CMK (cell line): ENCODE data around the gene PRPF39.
"Not testable (repeated sequence)": the region's sequence is repeated elsewhere in the genome, so short reads cannot be mapped to it uniquely, and the experiment has no call there.

Source experiments
- DNase-seq: peaks from one replicate; pipeline ENCODE4 v3.0.0-alpha.2; 2010; ENCODE audit warnings: low read depth

The PRPF39 gene

DNA sequence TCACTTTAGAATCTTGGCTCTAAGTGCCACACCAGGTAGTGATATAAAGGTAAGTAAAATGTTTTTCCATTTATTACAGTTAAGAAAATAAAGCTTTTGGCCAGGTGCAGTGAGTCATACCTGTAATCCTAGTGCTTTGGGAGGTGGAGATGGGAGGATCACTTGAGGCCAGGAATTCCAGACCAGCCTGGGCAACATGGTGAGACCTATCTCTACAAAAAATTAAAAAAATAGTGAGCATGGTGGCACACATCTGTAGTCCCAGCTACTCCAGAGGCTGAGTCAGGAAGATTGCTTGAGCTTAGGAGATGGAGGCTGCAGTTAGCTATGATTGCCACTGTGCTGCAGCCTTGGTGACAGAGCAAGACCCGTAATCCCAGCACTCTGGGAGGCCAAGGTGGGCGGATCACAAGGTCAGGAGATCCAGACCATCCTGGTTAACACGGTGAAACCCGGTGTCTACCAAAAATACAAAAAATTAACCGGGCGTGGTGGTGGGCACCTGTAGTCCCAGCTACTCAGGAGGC lies 56.8 kb downstream of the PRPF39 start:
- DNase-seq: no peak

DNA sequence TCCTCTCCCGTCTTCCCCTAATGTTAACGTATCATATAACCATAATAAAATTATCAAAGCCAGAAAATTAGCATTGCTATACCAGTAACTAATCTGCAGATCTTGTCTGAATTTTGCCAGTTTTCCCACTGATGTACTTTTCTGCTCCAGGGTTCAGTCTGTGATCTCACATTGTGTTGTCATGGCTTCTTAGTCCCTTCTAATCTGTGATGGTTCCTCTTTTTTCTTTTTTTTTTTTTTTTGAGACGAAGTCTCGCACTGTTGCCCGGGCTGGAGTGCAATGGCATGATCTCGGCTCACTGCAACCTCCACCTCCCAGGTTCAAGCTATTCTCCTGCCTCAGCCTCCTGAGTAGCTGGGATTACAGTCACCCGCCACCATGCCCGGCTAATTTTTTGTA lies 58.2 kb downstream of the PRPF39 start:
- DNase-seq: not testable (repeated sequence)

DNA sequence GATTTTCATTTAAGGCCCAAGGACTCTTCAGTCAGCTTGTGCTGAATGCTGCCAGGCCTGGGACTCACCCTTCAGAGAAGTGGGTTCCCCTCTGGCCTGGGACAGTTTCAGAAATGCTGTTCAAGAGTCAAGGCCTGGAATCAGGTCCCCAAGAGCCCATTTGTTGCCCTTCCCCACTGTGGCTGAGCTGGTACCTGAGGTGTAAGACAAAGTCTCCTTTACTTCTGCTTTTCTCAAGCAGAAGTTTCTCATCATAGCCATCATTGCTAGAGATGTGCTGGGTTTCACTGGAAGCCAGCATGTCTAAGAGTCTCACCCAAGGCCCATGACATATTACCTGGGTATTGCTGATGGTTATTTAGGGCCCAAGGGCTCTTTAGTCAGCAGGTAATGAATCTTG lies 60.7 kb downstream of the PRPF39 start:
- no peak for DNase-seq

DNA sequence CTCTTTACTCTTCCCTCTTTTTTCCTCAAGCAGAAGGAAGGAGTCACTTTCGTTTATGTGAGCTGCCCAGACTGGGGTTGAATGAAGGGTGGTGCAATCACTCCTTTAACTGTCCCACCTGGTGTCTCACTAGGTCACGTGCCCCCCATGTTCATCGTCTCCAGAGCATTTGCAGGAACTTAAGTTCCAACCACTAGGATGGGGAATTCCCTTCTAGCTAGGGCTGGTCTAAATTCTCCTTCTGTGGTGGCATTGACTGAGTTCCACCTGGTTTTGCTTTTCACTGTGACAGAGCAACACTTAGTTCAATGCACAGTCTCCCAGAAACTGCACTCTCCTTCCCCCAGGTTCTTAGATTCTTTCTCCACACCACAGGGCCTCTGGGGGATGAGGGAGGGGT lies 61.3 kb downstream of the PRPF39 start:
- DNase-seq: no peak

DNA sequence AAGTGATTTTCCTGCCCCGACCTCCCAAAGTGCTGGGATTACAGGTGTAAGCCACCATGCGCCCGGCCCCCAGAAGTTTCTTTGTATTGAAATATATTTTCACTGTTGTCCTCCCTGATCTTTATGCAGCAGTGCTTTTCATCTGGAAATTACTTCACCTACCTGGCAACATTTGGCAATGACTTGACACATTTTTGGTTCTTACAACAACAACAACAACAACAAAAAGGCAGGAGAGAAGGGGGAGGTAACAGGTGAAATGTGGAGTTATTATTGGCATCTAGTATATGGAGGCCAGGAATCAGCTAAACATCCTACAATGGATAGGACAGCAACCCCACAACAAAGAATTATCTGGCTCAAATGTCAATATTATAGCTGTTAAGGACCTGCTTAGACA lies 65.7 kb downstream of the PRPF39 start:
- no peak for DNase-seq

DNA sequence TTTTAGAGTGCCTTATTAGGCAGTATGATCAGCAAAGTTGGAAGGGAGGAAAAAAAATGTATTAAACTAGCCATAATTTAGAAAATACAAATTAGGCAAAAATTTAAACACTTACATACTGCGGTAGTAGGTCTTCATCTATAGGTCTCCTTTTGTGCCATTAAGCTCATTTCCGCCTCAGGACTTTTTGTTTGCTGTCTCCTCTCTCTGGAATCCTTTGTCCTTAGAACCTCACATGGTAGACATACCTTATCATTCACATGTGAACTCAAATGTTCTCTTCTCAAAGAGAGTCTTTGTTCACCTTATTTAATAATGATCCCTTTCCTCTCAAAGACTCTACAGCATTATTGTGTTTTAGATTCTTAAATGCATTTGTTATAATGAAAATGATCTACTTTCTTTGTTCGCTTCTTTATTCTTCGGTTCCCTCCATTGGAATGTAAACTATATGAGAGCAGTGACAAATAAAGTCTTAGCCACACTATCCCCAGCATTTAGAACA lies 66.5 kb downstream of the PRPF39 start:
- DNase-seq: no peak

DNA sequence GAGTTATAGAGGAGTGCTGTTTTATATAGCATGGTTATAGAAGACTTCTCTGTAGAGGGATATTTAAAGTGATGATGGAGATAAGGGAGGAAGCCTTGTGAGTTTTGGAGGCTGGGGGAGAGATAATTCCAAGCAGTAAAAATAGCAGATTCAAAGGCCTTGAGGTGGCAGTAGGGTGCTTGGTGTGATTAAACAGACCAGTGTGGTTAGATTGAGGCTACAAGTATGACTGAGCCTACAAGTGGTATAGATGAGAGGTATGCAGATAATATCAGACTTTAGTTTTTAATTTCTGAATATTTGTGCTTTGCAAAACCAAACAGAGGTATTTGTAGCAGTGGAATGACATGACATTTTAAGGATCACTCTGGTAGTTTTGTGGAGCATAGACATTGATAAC lies 72.2 kb downstream of the PRPF39 start:
- no peak for DNase-seq
